T-cell (primary cell): ENCODE data around the gene GTF2I. TPM values are rescaled to one million over a fixed set of nuclear protein-coding genes. Genes with fewer than 3 reads are reported as not detected.
"Not testable (repeated sequence)": the region's sequence is repeated elsewhere in the genome, so short reads cannot be mapped to it uniquely, and the experiment has no call there.

Source experiments
- ATAC-seq, 4 experiments: fragments of 200-7000 bp in 3 of 4; fragments of 150-1000 bp in 1 of 4; cut with Tn5 transposase; replicated peaks in 1 of 4; 1 replicate in 3 of 4; 2 replicates in 1 of 4; pipeline ENCODE4 v1.10.0; 2021; ENCODE audit warnings: moderate library complexity in 3 of 4, mild to moderate bottlenecking in 2 of 4, moderate number of reproducible peaks in 1 of 4
- CTCF ChIA-PET, 2 donors: fragments of 300-600 bp; sonication (Branson Sonifier 250); formaldehyde crosslinking; loops; one replicate each; lab custom pipeline; 2022; ENCODE audit warnings: antibody characterized with exemption in 2 of 2; lab: Charles Lee
- POLR2A ChIA-PET, 2 donors: fragments of 300-600 bp; sonication (Branson Sonifier 250); formaldehyde crosslinking; loops; one replicate each; lab custom pipeline; 2022; ENCODE audit warnings: antibody characterized with exemption in 2 of 2; lab: Charles Lee
- DNase-seq, 35 experiments: peaks; one replicate each; pipeline versions ENCODE4 v3.0.0 to v3.0.0-alpha.2; 2013 to 2023
- H3K27ac ChIP-seq: one replicate; pipeline ENCODE4 v1.5.1; 2013; ENCODE audit warnings: low read length
- H3K27me3 ChIP-seq, 2 experiments: replicated peaks in 1 of 2; 1 replicate in 1 of 2; 2 replicates in 1 of 2; pipeline versions ENCODE4 v1.6.1 to v1.7.0; 2013; ENCODE audit warnings: low read length in 1 of 2, mixed read lengths in 1 of 2; ENCODE audit not compliant: control insufficient read depth in 2 of 2, insufficient read depth in 2 of 2; ENCODE audit errors: extremely low read depth in 1 of 2
- H3K36me3 ChIP-seq, 2 donors: 1 replicate in 1 of 2; 2 replicates in 1 of 2; pipeline versions ENCODE4 v1.6.1 to v1.7.0; 2013; ENCODE audit warnings: low read length in 1 of 2; ENCODE audit not compliant: control insufficient read depth in 2 of 2, insufficient read depth in 1 of 2; ENCODE audit errors: extremely low read depth in 1 of 2
- H3K4me1 ChIP-seq, 2 experiments: 1 replicate in 1 of 2; 2 replicates in 1 of 2; pipeline versions ENCODE4 v1.6.1 to v1.7.0; 2013; ENCODE audit warnings: low read length in 2 of 2, mixed read lengths in 1 of 2; ENCODE audit not compliant: insufficient read depth in 2 of 2, control insufficient read depth in 1 of 2; ENCODE audit errors: extremely low read depth in 1 of 2
- H3K4me3 ChIP-seq, 2 donors: 1 replicate in 1 of 2; 2 replicates in 1 of 2; pipeline versions ENCODE4 v1.5.1 to v1.7.0; 2013; ENCODE audit warnings: mild to moderate bottlenecking in 2 of 2, low read length in 1 of 2, moderate library complexity in 1 of 2; ENCODE audit not compliant: control insufficient read depth in 1 of 2; ENCODE audit errors: extremely low read depth in 1 of 2
- H3K9me3 ChIP-seq: 2 replicates; pipeline ENCODE4 v1.7.0; 2013
- H3K27ac Mint-ChIP-seq, 2 donors: one replicate each; pipeline ENCODE4 v1.8.0; 2020 to 2021; ENCODE audit warnings: mild to moderate bottlenecking in 2 of 2, mixed read lengths in 2 of 2
- H3K27me3 Mint-ChIP-seq, 2 donors: one replicate each; pipeline ENCODE4 v1.8.0; 2021 to 2022; ENCODE audit warnings: mixed read lengths in 2 of 2
- H3K36me3 Mint-ChIP-seq: one replicate; pipeline ENCODE4 v1.8.0; 2021; ENCODE audit warnings: mixed read lengths
- H3K4me1 Mint-ChIP-seq, 3 donors: one replicate each; pipeline ENCODE4 v1.8.0; 2020 to 2022; ENCODE audit warnings: mixed read lengths in 3 of 3, mild to moderate bottlenecking in 1 of 3
- H3K4me3 Mint-ChIP-seq, 3 donors: one replicate each; pipeline ENCODE4 v1.8.0; 2020 to 2022; ENCODE audit warnings: mild to moderate bottlenecking in 3 of 3, mixed read lengths in 3 of 3, moderate library complexity in 3 of 3
- H3K9me3 Mint-ChIP-seq, 3 donors: one replicate each; pipeline ENCODE4 v1.8.0; 2020 to 2022; ENCODE audit warnings: mixed read lengths in 3 of 3
- WGBS: methylation state at CpG from one replicate; pipeline ENCODE4 v1.1.5; 2013; ENCODE audit warnings: missing lambda C conversion rate; ENCODE audit not compliant: insufficient coverage; 5-methylcytosine and 5-hydroxymethylcytosine counted together
- total RNA-seq, 35 experiments: library from RNA in 6 of 35; stranded (reverse) in 6 of 35; fragments of 120-200 nt in 1 of 35; gene quantifications; one replicate each; pipeline versions ENCODE4 v1.2.1 to v1.2.4 and lab custom pipeline; 2013 to 2026

Gene GTF2I
- total RNA-seq, 5 donors from 2014 or later (not counting 1 experiment from before 2014, with no cell fraction given) = 155 to 196 (median 166) TPM

- ATAC-seq, H3K9me3 ChIP-seq, CTCF ChIA-PET, H3K36me3 Mint-ChIP-seq, H3K27me3 ChIP-seq, POLR2A ChIA-PET, H3K27me3 Mint-ChIP-seq, DNase-seq, H3K36me3 ChIP-seq, H3K9me3 Mint-ChIP-seq: not testable (repeated sequence)
- Mint-ChIP-seq H3K4me3 (peak overlapping the region; percentile 76 to 85 (median 80)), H3K4me1 (peaks cover 62 to 65% (median 64%) of the 10 kb centered on the region in 3 donors), H3K27ac (peak overlapping the region; percentile 91 to 97)
- WGBS = 68% methylated on average over 10 of the region's 18 CpGs
- Histone ChIP-seq H3K4me1 (peaks cover 12 to 55% of the 10 kb centered on the region in 2 experiments), H3K4me3 (peak overlapping the region; percentile 21 to 39), H3K27ac (peak overlapping the region; percentile 57)
Observed at GRCh38 chr7:74660202-74660601, 2.7 kb downstream of the GTF2I start.

- H3K9me3 ChIP-seq, H3K4me3 ChIP-seq, POLR2A ChIA-PET, ATAC-seq, H3K9me3 Mint-ChIP-seq, H3K36me3 ChIP-seq, H3K27ac ChIP-seq, H3K27me3 ChIP-seq, H3K27me3 Mint-ChIP-seq: not testable (repeated sequence)
- 80% methylated on average over 2 of the region's 21 CpGs for WGBS
- Mint-ChIP-seq H3K36me3 (peaks cover 17% of the 10 kb centered on the region), H3K4me3 (peak overlapping the region in 1 of 3 donors; percentile 80), H3K4me1 (peaks cover 59 to 67% (median 61%) of the 10 kb centered on the region in 3 donors), H3K27ac (peak overlapping the region in 1 of 2 donors; percentile 91)
- peaks cover 5 to 39% of the 10 kb centered on the region in 2 experiments for H3K4me1 ChIP-seq
- CTCF ChIA-PET = interaction anchor here in 1 of 2 donors (0.6 kb wide), 1 partner anchor 70 kb away, joined by 3 read pairs; no protein-coding TSS in a partner anchor
- peak in 1 of 35 experiments; percentile 27 for DNase-seq
Observed at GRCh38 chr7:74661836-74662794, 4.6 kb downstream of the GTF2I start.

GRCh38 chr7:74665296-74665938 is 7.9 kb downstream of the GTF2I start:
- Histone ChIP-seq H3K36me3 (peaks cover 0 to 10% of the 10 kb centered on the region in 2 donors), H3K4me3 (no peak overlapping the region), H3K27me3 (no peaks in the 10 kb centered on the region), H3K9me3 (no peaks in the 10 kb centered on the region), H3K4me1 (peaks cover 5 to 21% of the 10 kb centered on the region in 2 experiments), H3K27ac (no peak overlapping the region)
- WGBS = 90% methylated on average over 5 of the region's 12 CpGs
- ChIA-PET POLR2A (interaction anchor here in 1 of 2 donors (0.8 kb wide), 1 partner anchor 16 kb away, joined by 3 read pairs; no protein-coding TSS in a partner anchor), CTCF (no interaction called here)
- no peak for ATAC-seq
- no peaks in the 10 kb centered on the region for H3K27me3 Mint-ChIP-seq
- DNase-seq = no peak
- H3K4me1 Mint-ChIP-seq = peaks cover 60 to 76% (median 66%) of the 10 kb centered on the region in 3 donors
- H3K36me3 Mint-ChIP-seq = peaks cover 17% of the 10 kb centered on the region
- H3K4me3 Mint-ChIP-seq = no peak overlapping the region
- H3K9me3 Mint-ChIP-seq = no peaks in the 10 kb centered on the region
- no peak overlapping the region for H3K27ac Mint-ChIP-seq

- 100% methylated on average over 2 of the region's 7 CpGs for WGBS
- H3K4me1 ChIP-seq, H3K4me3 Mint-ChIP-seq, H3K27me3 ChIP-seq, POLR2A ChIA-PET, H3K9me3 ChIP-seq, H3K27ac ChIP-seq, DNase-seq, CTCF ChIA-PET, H3K36me3 ChIP-seq, H3K9me3 Mint-ChIP-seq, ATAC-seq, H3K27me3 Mint-ChIP-seq, H3K4me3 ChIP-seq: not testable (repeated sequence)
- H3K27ac Mint-ChIP-seq = peak overlapping the region in 1 of 2 donors; percentile 74
- peaks cover 53 to 73% (median 64%) of the 10 kb centered on the region in 3 donors for H3K4me1 Mint-ChIP-seq
- H3K36me3 Mint-ChIP-seq = peaks cover 17% of the 10 kb centered on the region
Observed at GRCh38 chr7:74667013-74667412, 9.5 kb downstream of the GTF2I start.

- POLR2A ChIA-PET = interaction anchor here in 1 of 2 donors (0.5 kb wide), 1 partner anchor 74 kb away, joined by 3 read pairs; no protein-coding TSS in a partner anchor
Observed at GRCh38 chr7:74667520-74667919, 10.0 kb downstream of the GTF2I start.

GRCh38 chr7:74671602-74672001 is 14.1 kb downstream of the GTF2I start:
- Histone ChIP-seq H3K4me1 (peaks cover 0 to 6% of the 10 kb centered on the region in 2 experiments), H3K27me3 (no peaks in the 10 kb centered on the region), H3K36me3 (peaks cover 2 to 6% of the 10 kb centered on the region in 2 donors), H3K4me3 (no peak overlapping the region), H3K9me3 (no peaks in the 10 kb centered on the region), H3K27ac (no peak overlapping the region)
- no peaks in the 10 kb centered on the region for H3K9me3 Mint-ChIP-seq
- no peak overlapping the region for H3K4me3 Mint-ChIP-seq
- ChIA-PET POLR2A (no interaction called here), CTCF (no interaction called here)
- WGBS = 87% methylated on average over 3 of the region's 6 CpGs
- H3K36me3 Mint-ChIP-seq = peaks cover 5% of the 10 kb centered on the region
- H3K27me3 Mint-ChIP-seq = no peaks in the 10 kb centered on the region
- DNase-seq (no peak), ATAC-seq (no peak)
- peak overlapping the region; percentile 34 to 36 for H3K27ac Mint-ChIP-seq
- peaks cover 59 to 73% (median 63%) of the 10 kb centered on the region in 3 donors for H3K4me1 Mint-ChIP-seq

More at GRCh38 chr7:74667520-74667919, 10.0 kb downstream of the GTF2I start:
- H3K27ac ChIP-seq, H3K27me3 Mint-ChIP-seq, CTCF ChIA-PET, H3K9me3 Mint-ChIP-seq, DNase-seq, H3K27me3 ChIP-seq, H3K4me3 Mint-ChIP-seq, H3K36me3 ChIP-seq, H3K9me3 ChIP-seq, H3K4me3 ChIP-seq, ATAC-seq: not testable (repeated sequence)
- H3K27ac Mint-ChIP-seq = peak overlapping the region in 1 of 2 donors; percentile 74
- H3K36me3 Mint-ChIP-seq = peaks cover 17% of the 10 kb centered on the region
- no CpG with 5 or more reads among the region's 5 CpGs for WGBS
- peaks cover 0 to 11% of the 10 kb centered on the region in 2 experiments for H3K4me1 ChIP-seq
- peaks cover 57 to 75% (median 67%) of the 10 kb centered on the region in 3 donors for H3K4me1 Mint-ChIP-seq
